NCI-H2196 treated with DMSO at 0.1 percent for 48 hours (cell line): Measurements from ENCODE around the gene NUDT13.

Experiments used
- DNase-seq: peaks from one replicate; lab custom pipeline; 2025; ENCODE audit not compliant: unreplicated experiment; lab: John Stamatoyannopoulos, UW

The NUDT13 gene

GRCh38 chr10:73110345-73110849 lies at the start of gene NUDT13:
TSS of gene NUDT13 (plus strand) at chr10:73110455. CDS start at chr10:73114366, 3,911 bp downstream.
- no peak for DNase-seq

DNA sequence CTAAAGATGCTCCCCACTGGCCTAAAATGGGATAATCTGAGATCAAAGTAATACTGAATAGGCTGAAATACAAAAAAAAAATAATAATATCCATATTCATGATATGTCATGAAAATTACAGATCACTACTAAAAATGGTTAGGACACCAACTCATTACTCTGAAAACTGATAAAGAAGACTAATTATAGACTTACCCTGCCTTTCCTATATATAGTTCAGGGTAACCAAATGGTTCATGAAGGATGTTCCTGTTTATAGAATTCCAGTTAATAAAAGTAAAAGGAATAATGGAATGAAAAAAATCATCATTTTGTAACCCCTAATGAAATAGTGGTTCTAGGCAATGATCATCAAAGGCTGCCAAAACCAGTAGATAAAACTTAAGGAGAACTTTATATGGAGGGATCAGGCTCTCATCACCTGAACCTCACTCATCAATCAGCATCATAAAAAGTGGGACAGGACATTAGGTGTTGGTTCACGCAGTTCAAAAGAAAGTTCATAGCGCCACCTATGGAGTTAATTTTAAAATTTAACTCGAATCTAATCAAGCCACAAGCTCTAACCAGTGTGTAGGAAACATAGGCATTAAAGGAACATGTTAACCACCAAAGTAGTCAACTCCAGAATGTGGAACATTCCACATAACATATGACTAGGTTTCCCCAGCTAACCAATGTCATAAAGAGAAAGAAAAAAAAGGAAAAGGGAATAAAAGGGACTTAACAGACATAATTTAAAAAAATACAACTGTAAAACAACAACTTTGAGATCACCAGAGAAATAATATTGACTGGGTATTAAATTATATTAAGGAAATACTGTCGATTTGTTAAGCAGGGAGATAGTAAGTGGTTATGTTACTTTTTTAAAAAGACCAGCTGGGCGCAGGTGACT lies 49.3 kb upstream of the NUDT13 start:
- no peak for DNase-seq

DNA sequence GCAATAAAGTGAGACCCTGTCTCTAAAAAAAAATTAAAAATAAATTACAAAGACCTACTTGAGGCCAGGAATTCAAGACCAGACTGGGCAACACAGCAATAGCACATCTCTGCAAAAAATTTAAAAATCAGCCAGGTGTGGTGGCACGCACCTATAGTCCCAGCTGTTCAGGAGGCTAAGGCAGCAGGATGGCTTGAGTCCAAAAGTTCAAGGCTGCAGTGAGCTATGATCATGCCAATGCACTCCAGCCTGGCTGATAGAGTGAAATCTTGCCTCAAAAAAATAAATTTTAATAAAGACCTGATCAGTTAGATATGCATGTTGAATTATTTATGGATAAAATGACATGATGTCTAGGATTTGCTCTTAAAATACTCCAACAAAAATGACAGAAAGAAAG lies 48.5 kb upstream of the NUDT13 start:
- DNase-seq, result no peak

DNA sequence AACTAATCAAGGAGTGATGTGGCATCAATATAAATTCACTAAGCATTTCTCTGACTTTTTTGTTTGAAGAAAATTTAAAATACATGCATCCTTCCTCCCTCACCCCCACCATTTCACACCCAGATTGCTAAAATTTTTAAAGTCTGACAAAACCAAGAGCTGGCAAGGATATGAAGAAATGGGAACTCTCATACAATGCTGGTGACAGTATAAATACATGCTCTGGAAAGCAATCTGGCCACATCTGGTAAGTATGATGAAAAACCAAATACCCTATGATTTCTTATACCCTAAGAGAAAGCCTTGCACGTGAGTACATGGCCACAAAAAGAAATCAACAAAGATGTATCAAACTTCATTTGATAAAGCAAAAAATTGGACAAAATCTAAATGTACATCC lies 44.8 kb upstream of the NUDT13 start:
- DNase-seq, result no peak

GRCh38 chr10:73073627-73074026 lies 36.6 kb upstream of the NUDT13 start:
- no peak for DNase-seq

DNA sequence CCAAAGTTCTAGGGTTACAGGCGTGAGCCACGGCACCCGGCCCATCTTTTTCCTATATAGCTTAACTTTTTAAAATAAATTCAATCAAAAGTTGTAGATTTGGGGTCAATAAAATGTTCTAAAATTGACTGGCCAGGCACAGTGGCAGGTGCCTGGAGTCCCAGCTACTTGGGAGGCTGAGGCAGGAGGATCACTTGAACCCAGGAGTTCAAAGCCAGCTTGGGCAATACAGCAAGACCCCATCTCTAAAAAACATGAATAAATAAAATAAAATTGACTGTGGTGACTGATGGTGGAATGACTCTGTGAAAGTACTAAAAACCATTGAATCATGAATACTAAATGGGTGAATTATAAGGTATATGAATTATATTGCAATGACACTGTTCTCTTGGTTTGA lies 34.4 kb upstream of the NUDT13 start:
- DNase-seq, result no peak

GRCh38 chr10:73076360-73077183 lies 33.7 kb upstream of the NUDT13 start:
- no peak for DNase-seq

GRCh38 chr10:73079779-73080541 lies 30.3 kb upstream of the NUDT13 start:
- no peak for DNase-seq

DNA sequence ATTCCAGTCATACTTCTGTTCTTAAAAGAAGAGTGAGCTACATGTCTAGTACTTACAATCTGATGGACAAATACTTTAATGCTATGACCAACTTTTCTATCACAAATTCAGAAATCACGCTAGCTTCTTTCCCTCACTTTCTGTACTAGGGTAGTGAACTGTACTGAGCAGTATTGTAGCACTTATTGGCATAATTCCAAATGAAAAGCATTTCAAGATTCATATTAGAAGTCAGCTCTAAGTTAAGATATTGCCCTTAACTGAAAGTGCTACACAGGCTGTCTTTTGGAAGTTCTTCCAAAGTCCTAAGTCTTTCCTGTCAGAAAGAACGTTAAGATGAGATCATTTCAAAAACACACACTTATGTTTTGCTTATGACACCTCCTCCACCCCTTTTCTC lies 27.0 kb upstream of the NUDT13 start:
- no peak for DNase-seq

- DNase-seq, result no peak
These were observed 26.0 kb upstream of the NUDT13 start for GRCh38 chr10:73084209-73084608.

GRCh38 chr10:73086816-73087215 lies 23.4 kb upstream of the NUDT13 start:
- DNase-seq, result no peak

- no peak for DNase-seq
These were observed 22.0 kb upstream of the NUDT13 start for GRCh38 chr10:73088304-73088703.

- no peak for DNase-seq
These were observed 17.4 kb upstream of the NUDT13 start for GRCh38 chr10:73092830-73093229.

DNA sequence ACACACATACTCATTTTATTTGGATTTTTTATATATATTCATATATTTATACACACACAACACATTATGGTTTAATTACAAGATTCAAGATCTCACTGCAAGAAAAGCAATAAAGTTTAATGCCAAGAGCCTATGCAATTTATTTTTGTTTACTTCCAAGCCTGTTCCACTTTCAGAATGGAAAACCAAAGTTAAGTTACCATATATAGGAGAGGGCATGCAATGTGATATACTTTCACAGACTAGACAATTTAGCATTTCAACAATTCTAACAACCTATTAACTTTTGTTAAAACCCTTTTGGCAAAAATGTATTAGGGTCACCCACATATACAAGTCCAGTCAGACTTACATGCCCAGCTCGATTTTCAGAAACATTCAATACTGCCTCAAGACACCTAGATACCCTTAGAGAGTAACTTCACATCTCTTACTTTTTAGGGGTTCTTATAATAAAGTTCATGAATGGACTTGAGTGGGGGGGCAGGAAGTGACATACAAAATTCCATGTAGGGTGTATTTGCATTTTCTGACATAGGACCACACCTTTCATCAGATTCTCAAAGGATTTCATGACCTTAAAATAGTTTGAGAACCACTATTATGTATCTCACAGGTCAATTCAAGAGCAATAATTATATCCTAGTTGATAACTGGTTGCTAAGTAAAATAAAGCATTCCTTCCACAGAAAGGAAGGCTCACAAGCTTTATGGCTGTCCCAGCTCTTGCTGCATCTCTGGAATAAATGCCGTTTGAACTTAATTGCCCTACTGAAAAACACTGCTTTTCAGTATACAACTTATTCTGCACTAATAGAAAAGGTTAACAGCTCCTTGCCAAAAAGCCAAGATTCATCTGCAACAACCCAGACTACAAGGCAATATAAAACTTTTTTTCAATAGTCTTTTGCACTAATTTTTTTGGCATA lies 16.1 kb upstream of the NUDT13 start:
- no peak for DNase-seq

- DNase-seq, result no peak
These were observed 15.2 kb upstream of the NUDT13 start for GRCh38 chr10:73094986-73095480.

- no peak for DNase-seq
These were observed 14.7 kb upstream of the NUDT13 start for GRCh38 chr10:73095481-73096021.

DNA sequence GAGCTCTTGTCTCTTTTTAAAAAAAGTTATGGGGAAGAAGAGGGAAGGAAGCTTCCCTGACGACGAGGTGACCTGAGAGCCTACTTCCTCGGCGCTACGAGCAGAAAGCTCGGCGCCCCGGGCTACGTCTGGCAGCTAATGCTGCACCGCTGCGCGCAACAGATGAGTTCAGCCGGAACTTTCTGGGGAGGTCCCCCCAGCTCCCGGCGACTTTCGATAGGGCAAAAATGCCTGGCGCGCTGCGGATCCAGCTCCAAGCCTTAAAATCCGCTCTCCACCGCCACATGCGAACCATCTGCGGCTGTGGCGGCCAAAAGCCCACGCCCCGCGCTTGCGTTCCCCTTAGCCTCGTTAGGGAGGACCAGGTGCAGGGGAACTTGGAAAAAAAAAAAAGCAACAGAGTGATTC lies 14.2 kb upstream of the NUDT13 start:
- no peak for DNase-seq

DNA sequence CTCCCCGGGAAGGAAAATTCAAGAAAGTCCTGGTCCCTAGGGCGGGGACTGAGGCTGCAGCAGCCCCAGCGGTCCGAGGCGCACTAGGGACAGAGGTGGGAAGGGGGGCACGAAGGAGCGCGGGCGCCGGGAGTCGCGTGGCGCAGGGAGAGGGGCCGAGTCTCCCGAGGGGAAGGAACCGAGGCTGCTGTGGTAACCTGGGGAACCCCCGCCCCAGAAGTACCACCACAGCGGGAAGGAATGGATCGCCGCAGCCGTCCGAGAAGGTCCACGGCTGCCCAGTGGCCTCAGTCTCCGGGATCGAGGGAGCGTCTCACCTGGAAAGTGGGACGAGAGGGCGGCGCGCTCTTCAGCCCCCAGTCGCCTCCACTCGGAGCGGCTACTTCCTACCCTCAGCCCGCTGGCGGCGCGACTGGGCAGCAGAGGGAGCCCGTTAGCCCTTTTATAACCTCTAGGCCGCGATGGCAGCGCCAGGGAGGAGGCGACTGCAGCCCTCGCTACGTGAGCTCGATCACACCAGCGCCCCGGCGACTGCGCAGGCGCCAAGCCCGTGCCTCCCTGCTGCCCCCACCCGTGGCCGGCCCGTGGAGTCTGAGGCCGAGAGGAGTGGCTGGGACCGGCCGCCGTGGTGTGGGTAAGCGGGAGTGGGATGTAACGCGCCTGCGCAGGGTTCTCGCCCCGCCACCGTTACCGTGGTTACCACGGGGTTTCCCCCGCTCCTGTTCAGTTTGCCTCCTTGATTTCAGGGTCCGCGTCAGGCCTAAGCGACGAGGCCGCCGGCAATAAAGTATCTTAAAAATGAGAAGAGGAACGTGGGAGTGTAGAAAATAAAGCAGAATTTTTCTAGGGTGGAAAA lies 13.6 kb upstream of the NUDT13 start, which contains the start of gene P4HA1:
Gene P4HA1 (minus strand): TSS at position 418 of the 856 bp plus-strand sequence. CDS start 21,983 bp downstream, outside the sequence.
- DNase-seq, result peak; percentile 79

GRCh38 chr10:73097305-73097670 lies 13.0 kb upstream of the NUDT13 start:
- DNase-seq, result no peak
